Umbilical cord (tissue), 2 donors: Measurements from ENCODE around the gene SRP72. TPM values are rescaled to one million over a fixed set of nuclear protein-coding genes. Genes with fewer than 3 reads are reported as not detected.
"Not testable (repeated sequence)": the region's sequence is repeated elsewhere in the genome, so short reads cannot be mapped to it uniquely, and the experiment has no call there.

Experiments used
- DNase-seq: peaks from one replicate; pipeline ENCODE4 v3.0.0-alpha.2; 2015; ENCODE audit warnings: low spot score
- total RNA-seq: library from RNA; depleted of rRNA; stranded (reverse); fragments of >200 nt; gene quantifications from one replicate; pipeline ENCODE4 v1.2.3, GENCODE V29; 2014; ENCODE audit warnings: low replicate concordance; ENCODE audit not compliant: insufficient read depth

SRP72 gene
- total RNA-seq: 79.2 TPM

- peak; percentile 96 for DNase-seq
Measured at GRCh38 chr4:56467284-56468096, at the start of gene SRP72. TSS of gene SRP72 (plus strand) at chr4:56467617. CDS start at chr4:56467636, 19 bp downstream.

GRCh38 chr4:56424176-56424575 lies 43.2 kb upstream of the SRP72 start:
- no peak for DNase-seq

GRCh38 chr4:56424697-56425514 lies 42.5 kb upstream of the SRP72 start:
- DNase-seq: peak; percentile 30

GRCh38 chr4:56425518-56425917 lies 41.9 kb upstream of the SRP72 start:
- no peak for DNase-seq

- no peak for DNase-seq
Measured at GRCh38 chr4:56426273-56426672, 41.1 kb upstream of the SRP72 start.

- no peak for DNase-seq
Measured at GRCh38 chr4:56427179-56427578, 40.2 kb upstream of the SRP72 start.

- no peak for DNase-seq
Measured at GRCh38 chr4:56430203-56430602, 37.2 kb upstream of the SRP72 start.

GRCh38 chr4:56433280-56433679 lies 34.1 kb upstream of the SRP72 start:
- DNase-seq: no peak

- peak; percentile 63 for DNase-seq
Measured at GRCh38 chr4:56434599-56435139, 32.7 kb upstream of the SRP72 start.

GRCh38 chr4:56435140-56435926 lies 32.1 kb upstream of the SRP72 start, which contains the start of gene PPAT:
TSS of gene PPAT (minus strand) at chr4:56435615. CDS start at chr4:56435477, 138 bp downstream.
- DNase-seq: peak; percentile 99

- no peak for DNase-seq
Measured at GRCh38 chr4:56438766-56439165, 28.7 kb upstream of the SRP72 start.

GRCh38 chr4:56440983-56441382 lies 26.4 kb upstream of the SRP72 start:
- DNase-seq: no peak

- DNase-seq: no peak
Measured at GRCh38 chr4:56444719-56445118, 22.7 kb upstream of the SRP72 start.

- DNase-seq: no peak
Measured at GRCh38 chr4:56445699-56446098, 21.7 kb upstream of the SRP72 start.

GRCh38 chr4:56448301-56448700 lies 19.1 kb upstream of the SRP72 start:
- DNase-seq: no peak

GRCh38 chr4:56449475-56449874 lies 17.9 kb upstream of the SRP72 start:
- DNase-seq: not testable (repeated sequence)

- DNase-seq: no peak
Measured at GRCh38 chr4:56450342-56450741, 17.1 kb upstream of the SRP72 start.

GRCh38 chr4:56460085-56460484 lies 7.3 kb upstream of the SRP72 start:
- DNase-seq: no peak

- DNase-seq: no peak
Measured at GRCh38 chr4:56462157-56462556, 5.3 kb upstream of the SRP72 start.

- DNase-seq: no peak
Measured at GRCh38 chr4:56463711-56464110, 3.7 kb upstream of the SRP72 start.

GRCh38 chr4:56464581-56464980 lies 2.8 kb upstream of the SRP72 start:
- no peak for DNase-seq
